Measurements from ENCODE around the gene PRR16.
"Not testable (repeated sequence)": the region's sequence is repeated elsewhere in the genome, so short reads cannot be mapped to it uniquely, and the experiment has no call there.

Gene PRR16

DNA sequence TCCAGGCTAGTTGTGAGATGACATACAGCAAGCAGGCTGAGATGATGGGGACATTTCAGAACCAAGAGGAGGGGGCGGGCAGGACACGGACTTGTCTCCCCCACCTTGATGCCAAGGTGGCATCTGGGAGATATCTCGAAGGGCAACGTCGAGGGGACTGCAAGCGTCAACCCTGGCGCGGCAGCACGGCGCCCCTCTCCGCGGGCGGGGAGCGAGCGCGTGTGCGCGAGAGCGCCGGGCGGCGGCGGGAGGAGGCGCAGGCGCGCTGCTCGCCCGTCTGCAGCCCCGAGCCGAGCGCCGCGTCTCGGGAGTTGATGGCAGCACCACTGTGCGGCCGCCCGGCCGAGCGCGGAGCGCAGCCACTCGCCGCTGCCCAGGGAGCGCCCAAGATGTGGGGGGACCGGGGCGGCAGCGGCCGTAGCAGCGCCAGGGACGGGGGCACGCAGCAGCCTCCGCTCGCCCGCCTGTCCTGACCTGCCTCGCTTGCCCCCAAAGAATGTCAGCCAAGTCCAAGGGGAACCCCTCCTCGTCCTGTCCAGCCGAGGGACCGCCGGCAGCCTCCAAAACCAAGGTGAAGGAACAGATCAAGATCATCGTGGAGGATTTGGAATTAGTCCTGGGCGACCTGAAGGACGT is at the start of gene PRR16:
PRR16 (plus strand) TSS at position 310 of the 636 bp plus-strand sequence.
- peak; percentile 70 for DNase-seq

DNA sequence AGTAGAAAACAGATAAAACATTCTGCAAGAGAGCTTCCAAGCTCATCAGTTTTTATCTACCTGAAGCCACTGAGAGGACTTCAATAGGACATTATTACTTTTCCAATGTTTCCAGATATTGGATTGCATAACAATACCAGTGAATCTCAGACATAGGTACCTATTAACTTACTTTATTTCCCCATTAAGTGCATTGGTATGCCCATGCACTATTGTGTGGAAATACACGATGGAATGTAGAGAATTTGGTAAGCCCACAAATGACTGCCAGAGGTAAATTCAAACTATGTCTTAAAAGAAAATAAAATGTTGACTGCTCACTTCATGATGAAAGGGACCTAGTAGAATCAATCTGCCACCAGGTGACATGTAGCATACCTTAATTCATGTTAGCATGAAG is 48.1 kb upstream of the PRR16 start:
- peak; percentile 32 for DNase-seq

GRCh38 chr5:120419127-120419526 is 45.0 kb upstream of the PRR16 start:
- DNase-seq, result peak; percentile 52

DNA sequence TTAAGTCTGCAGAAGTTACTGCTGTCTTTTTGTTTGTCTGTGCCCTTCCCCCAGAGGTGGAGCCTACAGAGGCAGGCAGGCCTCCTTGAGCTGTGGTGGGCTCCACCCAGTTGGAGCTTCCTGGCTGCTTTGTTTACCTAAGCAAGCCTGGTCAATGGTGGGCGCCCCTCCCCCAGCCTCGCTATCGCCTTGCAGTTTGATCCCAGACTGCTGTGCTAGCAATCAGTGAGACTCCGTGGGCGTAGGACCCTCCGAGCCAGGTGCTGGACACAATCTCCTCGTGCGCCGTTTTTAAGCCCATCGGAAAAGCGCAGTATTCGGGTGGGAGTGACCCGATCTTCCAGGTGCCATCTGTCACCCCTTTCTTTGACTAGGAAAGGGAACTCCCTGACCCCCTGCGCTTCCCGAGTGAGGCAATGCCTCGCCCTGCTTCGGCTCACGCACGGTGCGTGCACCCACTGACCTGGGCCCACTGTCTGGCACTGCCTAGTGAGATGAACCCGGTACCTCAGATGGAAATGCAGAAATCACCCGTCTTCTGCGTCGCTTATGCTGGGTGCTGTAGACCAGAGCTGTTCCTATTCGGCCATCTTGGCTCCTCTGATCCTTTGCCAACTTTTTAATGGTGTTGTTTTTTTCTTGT is 37.3 kb upstream of the PRR16 start:
- not testable (repeated sequence) for DNase-seq

DNA sequence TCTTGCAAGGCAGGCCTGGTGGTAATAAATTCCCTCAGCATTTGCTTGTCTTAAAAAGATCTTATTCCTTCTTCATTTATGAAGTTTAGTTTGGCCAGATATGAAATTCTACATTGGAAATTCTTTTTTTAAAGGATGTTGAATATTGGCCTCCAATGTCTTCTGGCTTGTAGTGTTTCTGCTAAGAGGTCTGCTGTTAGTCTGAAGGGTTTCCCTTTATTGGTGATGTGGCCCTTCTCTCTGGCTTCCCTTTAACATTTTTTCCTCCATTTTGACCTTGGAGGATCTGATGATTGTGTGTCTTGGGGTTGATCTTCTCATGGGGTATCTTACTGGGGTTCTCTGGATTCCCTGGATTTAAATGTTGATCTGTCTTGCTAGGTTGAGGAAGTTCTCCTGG is 33.5 kb upstream of the PRR16 start:
- DNase-seq, result no peak

- no peak for DNase-seq
These were observed 31.2 kb upstream of the PRR16 start for GRCh38 chr5:120432861-120433260.

DNA sequence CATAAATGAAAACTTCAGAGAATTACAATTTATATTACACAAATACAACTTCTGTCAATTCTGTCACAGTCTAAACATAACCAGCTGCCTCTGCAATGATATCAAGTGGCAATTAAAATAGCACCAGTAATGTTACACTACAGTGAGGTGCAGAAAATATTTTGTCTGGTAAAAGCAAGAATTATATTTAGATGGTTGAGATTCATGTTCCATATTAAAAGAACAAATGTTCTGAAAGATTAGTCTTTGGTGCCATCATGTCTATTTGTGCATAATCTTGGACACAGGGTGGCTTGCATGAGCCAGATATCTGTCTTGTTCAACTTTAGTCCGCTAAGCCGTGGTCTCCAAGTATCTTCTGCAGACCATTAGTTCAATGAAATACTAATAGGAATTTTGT is 29.0 kb upstream of the PRR16 start:
- DNase-seq, result no peak

- peak; percentile 41 for DNase-seq
These were observed 27.1 kb upstream of the PRR16 start for GRCh38 chr5:120436996-120437395.

DNA sequence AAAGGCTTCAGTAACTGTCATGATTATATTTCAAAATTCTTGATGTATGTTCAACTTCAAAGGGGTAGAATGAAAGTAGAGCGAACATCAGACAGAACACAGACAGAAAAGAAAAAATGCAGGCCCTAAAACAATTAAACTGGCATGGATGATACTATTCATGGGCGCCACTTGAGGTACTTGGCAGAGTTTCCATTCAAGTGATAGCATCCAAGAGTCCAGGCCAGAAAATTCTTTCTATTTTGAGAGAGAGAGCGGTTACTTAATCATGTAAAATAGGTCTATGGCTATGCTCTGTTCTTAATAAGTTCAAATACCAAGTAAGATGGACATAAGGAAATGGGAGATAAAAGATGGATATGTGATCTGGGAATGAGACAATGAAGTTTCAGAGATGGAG is 21.4 kb upstream of the PRR16 start:
- no peak for DNase-seq

- DNase-seq, result no peak
These were observed 20.5 kb upstream of the PRR16 start for GRCh38 chr5:120443607-120444006.

- DNase-seq, result peak; percentile 89
These were observed 18.0 kb upstream of the PRR16 start for GRCh38 chr5:120446068-120446492.

DNA sequence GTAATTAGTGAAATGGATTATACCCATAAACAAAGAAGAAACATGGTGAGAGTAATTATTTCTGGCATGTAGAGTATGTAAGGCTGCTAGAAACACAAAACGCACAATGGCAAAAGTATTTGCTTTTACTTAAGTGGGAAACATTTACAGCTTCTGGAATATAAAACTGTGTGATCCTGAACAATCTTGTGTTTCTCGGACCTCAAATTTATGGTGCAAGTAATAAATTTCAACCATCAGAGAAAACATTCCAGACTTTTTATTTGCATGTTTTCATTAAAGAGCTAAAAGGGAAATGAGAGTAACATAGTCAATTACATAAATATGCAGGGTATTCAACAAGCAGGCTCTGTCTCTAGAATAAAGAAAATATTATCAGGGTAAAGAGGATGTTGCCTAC is 17.2 kb upstream of the PRR16 start:
- DNase-seq, result peak; percentile 21

- peak; percentile 65 for DNase-seq
These were observed 16.3 kb upstream of the PRR16 start for GRCh38 chr5:120447706-120448239.

GRCh38 chr5:120449501-120449900 is 14.6 kb upstream of the PRR16 start:
- no peak for DNase-seq

DNA sequence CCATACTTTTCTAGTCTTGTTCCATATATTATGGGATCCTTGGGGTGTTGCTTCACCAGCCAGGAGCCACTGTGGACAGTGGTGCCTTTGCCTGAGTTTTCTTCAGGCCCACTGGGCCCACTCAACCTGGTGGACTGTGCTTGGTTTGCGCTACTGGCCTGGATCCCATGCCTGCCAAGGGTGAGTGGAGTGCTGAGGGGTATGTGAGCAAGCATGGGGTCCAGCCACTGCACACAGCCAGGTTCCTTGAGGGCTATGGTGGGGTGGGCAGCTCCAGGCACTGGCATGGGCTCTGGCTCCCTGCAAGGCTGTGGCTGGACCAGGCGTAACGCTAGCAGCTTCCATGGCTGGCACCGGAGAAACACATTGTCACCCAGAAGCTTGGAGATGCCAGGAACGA is 13.2 kb upstream of the PRR16 start:
- DNase-seq, result no peak

DNA sequence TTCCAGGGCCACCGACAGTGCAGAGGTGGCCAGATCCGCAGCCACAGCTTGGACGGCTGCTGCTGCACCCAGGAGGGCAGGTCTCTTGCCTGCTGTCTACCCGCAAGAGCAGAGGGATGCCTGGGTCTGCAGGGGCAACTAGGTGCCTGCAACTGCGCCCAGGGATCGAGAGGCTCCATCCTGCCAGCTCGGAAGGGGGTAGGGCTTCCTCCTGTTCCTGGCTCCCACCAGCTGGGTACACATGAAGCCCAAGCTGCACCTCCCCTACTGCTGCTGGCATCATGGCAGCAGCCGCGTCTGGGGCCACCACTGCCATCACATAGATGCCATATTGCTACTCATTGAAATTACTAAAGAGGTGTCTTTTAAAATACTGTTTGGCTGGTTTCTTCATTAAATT is 12.7 kb upstream of the PRR16 start:
- no peak for DNase-seq

DNA sequence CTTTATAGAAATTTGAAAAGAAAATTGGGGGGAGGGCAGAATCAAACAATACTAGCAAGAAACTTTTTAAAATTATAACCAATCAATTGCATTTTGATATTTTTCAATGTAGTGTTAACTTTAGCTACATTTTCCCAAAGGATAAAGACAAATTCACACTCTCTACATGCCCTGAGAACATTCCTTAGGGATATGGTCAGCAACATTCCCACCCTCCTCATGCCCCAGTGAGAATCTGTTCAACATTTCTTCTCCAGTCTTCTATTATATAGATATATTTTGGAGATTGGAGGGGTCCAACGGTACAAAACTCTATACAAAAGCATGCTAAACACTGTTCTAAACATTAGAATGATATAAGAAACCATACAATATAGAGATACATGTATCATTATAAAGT is 11.6 kb upstream of the PRR16 start:
- DNase-seq, result no peak

DNA sequence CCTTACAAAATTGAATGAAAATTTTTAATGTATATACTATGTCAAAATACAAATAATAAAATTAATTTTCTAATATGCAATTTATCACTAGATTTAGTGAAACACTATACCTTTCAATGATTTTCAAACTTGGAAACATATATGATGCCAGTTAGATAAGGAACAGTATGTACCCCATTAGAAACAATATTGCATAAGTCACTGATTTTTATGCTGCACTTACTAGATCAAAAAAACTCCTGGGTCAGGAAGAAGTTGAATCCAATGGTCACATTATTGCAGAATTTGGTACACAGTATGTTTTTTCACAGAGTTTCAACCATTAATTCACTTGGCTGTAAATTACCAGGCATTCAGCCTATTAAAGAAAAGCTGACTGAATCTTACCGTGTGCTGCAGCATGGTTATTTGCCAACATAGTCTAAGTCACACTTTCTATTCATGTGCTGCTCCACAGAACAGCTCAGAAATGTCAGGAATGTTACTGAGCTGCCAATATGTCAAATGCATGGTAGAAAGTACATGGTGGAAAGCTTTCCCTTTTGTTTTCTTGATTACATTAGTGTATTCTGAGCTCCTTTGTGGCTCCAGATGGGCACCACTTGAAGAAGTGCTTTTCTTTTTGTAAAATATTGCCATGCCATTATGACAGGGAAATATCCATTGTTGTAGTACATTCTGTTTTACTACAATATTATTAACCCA is 9.9 kb upstream of the PRR16 start:
- DNase-seq, result peak; percentile 92

DNA sequence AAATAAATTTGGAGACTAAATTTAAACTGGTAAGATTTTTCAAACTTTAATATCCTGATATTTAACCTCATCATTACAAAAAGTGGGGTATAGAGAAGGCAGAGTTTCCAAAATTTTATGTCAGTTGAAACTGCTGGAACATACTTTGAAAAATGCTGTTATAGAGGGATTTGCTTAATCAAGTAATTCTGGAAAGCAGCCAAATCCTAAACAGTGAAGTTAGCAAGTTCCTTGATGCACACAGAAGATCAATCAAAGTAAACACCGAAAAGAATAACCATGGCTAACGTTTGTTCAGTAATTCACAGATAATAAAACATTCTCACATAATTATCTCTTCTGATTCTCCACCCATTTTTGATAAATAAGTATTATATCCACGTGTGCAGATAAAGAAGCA is 8.1 kb upstream of the PRR16 start:
- no peak for DNase-seq

DNA sequence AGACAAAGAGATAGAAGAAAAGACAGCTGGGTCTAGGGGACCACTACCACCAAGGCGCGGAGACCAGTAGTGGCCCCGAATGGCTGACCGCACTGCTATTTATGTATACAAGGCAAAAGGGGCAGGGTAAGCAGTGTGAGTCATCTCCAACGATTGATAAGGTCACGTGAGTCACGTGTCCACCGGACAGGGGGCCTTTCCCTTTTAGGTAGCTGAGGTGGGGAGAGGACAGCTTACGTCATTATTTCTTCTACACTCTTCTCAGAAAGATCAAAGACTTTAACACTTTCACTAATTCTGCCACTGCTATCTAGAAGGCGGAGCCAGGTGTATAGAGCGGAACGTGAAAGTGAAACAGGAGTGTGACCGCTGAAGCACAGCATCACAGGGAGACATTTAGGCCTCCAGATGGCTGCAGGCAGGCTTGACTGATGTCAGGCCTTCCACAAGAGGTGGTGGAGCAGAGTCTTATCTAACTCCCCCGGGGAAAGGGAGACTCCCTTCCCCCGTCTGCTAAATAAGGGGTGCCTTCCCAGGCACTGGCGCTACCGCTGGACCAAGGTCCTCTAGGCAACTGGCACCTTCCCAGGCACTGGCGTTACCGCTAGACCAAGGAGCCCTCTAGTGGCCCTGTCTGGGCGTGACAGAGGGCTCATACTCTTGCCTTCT is 6.1 kb upstream of the PRR16 start:
- peak; percentile 51 for DNase-seq

DNA sequence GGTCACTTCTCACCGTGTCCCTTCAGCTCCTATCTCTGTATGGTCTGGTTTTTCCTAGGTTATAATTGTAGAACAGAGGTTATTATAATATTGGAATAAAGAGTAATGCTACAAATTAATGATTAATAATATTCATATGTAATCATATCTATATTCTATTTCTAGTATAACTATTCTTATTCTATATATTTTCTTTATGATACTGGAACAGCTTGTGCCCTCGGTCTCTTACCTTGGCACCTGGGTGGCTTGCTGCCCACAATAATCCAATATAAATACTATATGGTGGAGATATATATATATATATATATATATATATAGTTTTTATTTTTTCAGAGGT is 5.6 kb upstream of the PRR16 start:
- not testable (repeated sequence) for DNase-seq

- DNase-seq, result no peak
These were observed 2.8 kb upstream of the PRR16 start for GRCh38 chr5:120461251-120461650.

- no peak for DNase-seq
These were observed 957 bp upstream of the PRR16 start for GRCh38 chr5:120463006-120463680.

Data from fibroblast of upper back skin (primary cell).